Glomerular visceral epithelial cell (primary cell): ENCODE results near the gene NR4A3.

ENCODE experiments used
- DNase-seq: peaks from one replicate; pipeline ENCODE4 v3.0.0-alpha.2; 2016; ENCODE audit errors: extremely low spot score

Gene NR4A3

DNA sequence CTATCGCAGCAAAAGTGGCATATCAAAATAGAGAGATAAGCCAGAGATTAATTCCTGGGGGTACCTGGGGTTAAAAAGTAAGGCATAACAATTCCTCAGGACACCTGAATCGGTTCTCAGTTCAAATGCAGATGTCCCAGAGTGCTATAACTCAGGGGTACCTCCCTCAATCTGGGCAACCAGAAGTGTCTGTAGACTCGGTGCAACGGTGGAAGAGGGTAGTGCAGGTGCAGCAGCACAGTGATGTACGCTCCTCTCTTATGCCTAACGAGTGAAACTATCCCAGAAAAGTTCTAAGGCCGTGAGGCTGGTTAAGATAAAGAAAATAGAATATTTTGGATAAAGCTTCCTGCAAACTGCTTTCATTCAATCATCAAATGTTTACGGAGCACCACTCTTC is 7.9 kb upstream of the NR4A3 start:
- DNase-seq, result no peak

DNA sequence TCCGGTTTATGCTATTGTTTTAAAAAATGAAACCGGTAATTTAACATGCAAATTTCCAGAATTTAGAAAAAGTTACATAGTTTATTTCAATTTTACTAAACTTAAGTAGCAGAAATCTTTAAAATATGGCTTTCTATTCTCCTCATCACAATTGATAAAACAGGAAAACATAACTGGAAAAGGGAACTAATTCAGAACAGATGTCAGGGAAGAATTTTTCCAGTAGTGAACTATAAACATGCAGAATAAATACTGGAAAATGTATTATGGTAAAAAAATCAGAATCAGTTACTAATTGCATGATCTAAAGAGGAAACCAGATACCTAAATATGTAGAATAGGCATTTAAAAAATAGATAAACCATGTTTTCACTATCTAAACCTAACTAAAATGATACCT is 7.3 kb upstream of the NR4A3 start:
- no peak for DNase-seq

DNA sequence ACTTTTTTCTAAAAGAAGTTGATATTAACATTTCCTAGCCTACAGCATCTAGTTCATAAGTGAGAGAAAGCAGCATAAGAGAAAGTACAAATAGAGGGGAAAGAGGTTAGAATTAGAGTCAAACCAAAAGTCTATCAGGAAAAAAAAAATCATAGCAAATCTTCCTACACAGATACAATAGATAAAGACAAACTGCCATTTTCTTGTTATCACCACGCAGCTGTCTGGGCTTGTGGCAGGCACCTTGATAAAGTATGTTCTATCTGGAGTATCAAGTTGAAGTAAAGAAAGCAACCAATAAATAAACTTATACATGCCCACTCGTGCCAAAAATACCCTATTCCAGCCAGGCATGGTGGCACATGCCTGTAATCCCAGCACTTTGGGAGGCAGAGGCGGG is 5.3 kb upstream of the NR4A3 start:
- DNase-seq, result no peak

DNA sequence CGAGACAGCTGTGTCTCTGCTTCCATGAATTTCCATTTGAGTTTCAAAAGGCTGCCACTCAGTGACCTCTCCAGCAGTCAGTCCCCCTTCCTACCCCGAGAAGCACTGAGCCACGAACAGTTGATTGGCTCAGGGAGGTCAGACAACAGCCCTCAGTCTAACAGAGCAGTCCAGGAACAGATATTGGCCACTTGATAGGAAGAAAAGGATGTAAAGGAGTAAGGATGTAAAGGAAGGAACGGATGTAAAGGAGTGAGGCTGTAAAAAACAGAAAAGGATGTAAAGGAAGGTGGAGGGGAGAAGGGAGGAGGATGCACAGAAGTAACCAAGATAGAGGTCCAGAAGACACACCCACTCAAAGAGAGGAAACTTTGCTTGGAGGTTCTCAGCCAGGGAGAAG is 3.2 kb upstream of the NR4A3 start:
- DNase-seq, result no peak

DNA sequence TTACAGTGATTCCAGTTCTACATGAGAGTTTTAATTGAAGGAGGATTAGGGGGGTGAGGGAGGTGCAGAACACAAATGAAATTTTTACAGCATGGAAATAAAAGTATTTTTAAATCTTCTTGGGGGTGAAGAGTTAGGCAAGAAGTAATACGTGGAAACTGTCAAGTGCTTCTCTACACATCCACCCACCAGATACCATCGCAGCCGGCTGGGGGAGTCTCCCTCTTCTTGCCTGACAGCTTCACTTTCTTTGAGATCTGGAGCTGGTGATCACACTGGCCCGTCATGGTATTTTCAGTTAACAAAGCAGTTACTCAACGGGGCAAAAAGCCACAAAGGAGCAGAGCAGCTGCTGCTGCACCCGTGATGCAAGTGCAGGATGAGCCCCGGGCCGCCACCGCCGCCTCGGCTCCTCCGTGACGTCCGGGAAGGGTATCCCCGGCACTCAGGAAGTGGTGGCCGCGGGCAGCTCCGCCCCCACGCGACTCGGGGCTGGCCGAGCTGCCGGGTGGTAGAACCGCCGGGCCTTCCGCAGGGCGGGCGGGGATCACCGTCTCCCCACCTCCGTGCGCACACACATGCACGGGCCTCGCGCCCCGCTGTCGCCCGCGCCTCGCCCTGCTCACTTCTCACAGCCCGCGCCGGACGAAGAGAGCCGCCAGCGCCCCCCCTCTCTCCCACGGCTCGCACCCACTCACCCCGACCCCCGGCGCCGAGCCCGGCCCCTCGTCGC is 2.4 kb upstream of the NR4A3 start:
- peak; percentile 90 for DNase-seq

DNA sequence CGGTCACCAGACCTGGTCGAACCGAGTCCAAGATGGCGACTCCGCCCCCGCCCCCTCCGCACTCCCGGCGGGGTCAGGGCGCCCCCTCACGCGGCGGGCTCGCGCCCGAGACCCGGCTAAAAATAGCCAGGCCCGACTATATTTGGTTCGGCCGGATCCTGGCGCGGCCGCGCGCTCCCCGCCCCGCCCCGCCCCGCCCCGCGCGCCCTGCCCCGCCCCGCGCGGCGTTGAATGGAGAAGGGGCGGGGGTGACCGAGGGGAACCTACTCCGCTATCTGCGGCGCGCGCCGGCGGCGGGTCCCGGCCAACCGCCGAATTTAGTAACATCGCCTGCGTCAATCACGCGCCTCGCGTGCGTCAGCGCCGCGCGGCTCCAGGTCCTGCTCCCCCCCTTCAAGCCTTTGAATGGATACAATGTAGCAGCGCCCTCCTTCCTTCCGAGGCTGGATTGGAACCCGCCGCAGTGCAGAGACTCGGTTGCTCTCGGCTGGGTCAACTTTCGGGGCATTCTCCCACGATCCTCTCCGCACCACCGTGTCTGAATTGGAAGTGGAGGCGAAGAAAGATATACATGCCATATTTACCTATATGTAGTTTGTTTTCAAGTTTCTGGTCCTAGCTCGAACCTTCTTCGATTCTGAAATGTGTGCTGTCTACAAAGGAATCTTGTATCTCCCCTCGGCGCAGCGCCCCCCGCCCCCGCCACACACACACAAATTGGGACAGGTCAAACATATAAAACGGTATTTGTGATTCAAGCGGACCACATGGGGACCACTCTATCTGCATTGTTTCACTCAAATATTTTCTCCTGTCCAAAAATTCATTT is 1.6 kb upstream of the NR4A3 start:
- DNase-seq, result peak; percentile 94

DNA sequence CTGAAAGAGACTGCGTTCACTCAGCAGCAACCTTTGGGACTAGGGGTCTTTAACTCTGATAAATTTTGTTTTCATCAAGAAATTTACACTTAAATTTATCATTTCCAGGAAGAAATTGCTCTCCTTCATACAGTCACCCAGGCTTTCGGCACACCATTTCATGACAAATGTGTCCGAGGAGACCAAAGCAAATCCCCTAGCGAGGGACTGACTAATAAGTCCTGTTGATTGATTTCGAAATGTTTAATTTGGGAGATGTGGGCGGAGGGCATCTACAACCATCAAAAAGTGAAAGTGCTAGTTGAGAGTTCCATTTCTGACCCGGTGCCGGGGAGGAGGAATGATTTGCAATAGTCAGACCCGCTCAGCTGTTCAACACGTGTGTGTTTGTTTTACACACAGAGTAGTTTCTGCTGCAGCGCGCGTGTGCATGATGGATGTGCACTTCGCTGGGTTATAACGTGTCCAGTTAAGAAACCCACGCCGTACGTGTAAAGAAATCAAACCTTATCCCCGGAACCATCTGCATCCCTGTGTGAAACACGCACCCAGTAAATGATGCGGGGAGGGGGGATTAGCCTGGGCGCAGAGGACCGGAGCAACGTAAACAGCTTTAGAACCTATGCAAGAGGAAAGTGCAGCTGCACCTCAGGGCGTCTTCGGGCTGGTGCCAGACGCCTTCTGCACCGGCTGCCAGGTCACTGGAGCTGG is 845 bp upstream of the NR4A3 start:
- peak; percentile 47 for DNase-seq

DNA sequence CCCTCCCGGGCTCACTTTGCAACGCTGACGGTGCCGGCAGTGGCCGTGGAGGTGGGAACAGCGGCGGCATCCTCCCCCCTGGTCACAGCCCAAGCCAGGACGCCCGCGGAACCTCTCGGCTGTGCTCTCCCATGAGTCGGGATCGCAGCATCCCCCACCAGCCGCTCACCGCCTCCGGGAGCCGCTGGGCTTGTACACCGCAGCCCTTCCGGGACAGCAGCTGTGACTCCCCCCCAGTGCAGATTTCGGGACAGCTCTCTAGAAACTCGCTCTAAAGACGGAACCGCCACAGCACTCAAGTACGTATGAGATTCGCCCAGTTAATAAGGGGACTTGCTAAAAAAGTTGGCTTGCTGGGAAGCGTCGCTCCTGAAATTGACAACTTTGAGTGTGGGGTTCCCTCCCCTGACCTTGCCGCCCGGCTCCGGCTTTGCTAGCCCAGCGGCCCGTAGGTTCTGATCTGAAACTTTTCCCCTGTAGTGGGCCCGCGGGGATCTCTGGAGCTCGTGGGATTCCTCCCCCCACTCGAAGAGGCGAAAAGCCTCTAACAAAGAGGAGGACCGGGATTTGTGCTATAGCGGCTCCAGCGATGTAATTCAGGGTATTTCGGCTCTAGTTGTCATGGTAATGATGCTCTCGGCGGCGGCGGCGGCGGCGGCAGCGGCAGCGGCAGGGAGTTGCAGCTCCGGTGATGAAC is 572 bp downstream of the NR4A3 start:
- DNase-seq, result no peak

DNA sequence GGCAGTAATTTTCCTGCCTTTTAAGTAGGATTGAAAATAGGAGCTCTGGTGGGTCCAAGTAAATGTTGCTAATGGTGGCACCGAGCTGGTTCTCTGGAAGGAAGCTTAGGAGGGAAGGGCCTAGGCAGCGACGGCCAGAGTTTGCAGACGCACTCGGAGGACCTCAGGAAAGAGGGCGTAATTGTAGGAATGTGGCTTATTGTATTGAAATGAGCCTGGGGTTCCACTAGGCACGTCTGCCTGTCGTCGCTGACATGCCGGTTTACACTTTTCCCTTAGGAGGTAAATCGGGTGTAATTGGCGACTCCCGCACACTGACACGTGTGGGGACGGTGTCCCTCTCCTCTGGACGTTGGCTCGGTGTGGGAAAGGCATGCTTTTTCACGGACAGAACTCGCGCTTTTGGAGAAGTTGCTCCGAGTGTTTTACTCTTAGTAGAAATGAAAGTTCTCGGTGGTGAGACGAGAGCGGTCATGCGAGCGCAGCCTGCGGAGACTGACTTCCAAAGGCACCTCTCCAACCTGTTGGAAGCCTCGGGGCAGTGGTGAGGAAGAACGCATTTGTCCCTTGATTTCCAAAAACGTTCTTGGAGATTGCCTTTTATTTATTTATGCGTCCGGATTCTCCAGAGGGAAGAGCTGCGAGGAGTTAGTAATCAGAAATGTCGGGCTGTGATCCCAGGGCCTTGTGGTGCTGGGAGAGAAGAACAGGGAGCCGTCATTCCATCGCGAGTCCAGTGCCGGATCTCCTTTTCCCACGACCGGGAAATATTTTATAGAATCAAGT is 1.3 kb downstream of the NR4A3 start:
- peak; percentile 43 for DNase-seq

DNA sequence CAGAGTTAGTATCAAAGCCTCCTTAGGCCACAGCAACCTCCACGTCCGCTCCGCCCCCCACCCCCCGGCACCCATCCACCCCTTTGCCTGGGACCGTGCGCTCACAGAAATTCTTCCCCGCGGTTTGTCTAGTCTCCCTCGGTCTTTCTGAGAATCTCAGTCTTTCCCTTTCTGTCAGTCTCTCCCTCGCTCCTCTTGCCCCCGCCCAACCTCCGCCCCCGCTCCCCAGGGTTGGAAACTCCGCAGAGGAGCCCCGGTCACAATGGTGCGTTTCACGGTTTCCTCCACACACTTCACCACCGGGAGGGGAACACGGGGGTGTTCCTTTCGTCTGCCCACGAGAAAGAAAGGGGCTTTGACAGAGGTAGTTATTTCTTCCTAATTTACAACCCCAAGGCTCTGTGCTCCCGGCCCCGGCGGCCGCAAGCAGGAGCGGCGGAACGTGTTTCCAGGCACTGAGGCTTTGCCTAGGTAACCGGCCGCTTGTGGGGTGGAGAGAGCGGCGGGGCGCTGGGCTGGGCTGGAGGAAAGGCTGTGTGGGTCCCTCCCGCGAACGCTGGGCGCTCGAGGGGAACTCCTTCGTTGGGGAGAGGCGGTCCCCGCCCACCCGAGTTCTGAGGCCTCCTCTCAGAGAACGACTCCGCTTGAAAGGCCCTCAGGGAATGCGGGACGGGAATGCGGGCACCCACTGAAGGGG is 2.1 kb downstream of the NR4A3 start:
- peak; percentile 31 for DNase-seq

DNA sequence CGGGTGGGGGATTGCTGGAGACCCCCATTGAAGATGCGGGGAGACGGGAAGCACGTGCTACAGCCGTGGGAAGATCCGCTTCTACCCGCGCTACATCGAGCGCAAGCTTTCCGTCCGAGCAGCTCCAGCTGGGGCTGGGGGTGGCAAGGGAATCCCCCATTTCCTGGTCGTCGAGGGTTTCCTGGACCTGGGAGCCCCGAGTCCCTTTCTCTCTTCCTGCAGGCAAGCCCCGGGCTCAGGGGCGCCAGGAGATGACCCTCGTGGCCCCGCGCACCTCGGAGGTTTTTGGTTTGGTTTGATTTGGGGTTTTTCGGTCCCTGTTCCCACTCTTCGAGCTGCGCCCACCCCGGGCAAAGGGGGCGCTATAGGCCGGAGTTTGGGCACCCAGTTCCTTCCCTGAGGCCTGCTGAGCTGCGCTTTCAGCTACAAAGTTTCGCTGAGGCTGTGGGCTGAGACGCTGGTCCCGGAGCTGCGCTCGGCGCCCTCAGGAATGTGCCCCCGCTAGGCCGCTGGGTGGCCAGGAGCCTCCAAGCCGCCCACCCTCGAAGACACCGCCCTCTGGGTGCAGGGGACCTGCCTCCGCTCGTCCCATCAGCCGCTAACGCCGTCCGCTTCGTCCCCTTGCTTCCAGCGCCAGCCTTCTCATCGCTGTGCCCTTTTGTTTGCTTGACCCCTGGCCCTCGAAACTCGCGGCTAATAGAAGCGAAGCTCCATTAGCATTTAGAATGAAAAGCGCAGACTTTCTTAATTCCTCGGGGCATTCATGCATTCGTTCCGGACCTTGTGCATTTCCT is 2.9 kb downstream of the NR4A3 start:
- DNase-seq, result peak; percentile 16

DNA sequence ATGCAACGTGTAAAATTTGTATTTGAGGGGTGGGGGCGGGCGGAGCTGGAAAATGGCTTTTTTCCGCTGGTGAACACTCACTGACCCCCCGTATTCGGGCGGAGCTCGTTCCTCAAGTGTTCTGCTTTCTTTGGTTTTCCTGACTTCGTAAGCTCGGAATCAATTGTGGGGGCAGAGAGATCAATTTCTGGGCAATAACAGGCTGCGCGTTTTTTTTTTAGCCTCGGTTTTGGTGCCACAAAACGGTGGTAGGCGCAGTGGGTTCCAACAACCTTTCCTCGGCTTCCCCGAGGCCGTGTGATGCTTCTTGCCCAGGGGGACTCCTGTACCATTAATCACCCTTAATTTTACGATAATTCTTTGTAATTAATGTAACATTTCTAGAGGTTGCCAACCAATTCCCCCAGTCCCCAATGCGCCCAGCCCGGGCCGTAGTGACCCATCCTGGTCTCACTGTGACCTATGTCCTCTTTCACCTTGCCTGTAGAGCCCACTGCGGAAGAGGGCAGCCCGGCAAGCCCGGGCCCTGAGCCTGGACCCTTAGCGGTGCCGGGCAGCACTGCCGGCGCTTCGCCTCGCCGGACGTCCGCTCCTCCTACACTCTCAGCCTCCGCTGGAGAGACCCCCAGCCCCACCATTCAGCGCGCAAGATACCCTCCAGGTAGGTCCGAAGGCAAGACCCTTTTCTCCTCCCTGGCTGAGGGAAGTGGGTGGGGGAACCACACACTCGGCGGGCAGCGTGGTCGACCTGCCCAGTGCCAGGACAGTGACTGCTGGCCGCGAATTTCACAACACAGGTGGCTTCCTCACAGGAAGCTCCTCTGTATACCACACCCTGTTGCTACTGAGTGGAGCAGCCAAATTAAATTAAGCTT is 3.7 kb downstream of the NR4A3 start:
- DNase-seq, result no peak

DNA sequence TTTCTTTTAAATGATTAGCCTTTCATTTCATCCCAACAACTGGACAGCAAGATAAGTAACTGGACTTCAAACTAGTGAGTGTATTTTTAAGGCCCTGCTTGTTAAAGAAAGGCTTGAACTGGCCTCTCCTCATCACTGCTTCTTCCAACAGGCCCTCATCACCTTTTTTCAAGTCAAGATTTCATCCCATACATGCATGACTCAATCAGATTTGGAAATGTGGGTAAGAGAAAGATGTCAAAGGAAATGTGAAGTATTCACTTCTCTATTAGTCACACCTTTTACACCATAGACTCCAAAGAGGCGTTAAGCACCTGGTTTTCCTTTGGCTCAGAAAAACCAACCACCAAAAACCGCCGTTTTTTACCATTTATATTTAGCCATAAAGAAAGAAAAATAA is 4.9 kb downstream of the NR4A3 start:
- no peak for DNase-seq

DNA sequence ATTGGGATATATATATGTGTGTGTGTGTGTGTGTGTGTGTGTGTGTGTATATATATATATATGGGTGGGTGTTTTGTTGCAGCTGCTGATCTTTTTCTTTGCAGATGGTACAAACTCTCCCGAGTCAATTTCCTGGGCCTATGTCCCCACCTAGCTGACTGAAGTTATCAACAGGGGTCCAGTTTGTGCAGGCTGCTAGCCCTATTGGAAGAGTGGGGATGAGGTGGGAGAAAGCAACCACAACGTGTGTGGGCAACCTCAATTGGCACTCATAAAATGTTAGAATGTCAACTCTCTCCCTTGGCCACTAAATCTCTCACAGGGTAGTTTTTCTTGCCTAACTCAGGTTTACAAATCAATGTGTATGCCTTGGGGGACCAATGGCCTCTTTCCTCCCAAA is 5.6 kb downstream of the NR4A3 start:
- no peak for DNase-seq

DNA sequence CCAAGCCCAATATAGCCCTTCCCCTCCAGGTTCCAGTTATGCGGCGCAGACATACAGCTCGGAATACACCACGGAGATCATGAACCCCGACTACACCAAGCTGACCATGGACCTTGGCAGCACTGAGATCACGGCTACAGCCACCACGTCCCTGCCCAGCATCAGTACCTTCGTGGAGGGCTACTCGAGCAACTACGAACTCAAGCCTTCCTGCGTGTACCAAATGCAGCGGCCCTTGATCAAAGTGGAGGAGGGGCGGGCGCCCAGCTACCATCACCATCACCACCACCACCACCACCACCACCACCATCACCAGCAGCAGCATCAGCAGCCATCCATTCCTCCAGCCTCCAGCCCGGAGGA is 6.3 kb downstream of the NR4A3 start:
- DNase-seq, result no peak

DNA sequence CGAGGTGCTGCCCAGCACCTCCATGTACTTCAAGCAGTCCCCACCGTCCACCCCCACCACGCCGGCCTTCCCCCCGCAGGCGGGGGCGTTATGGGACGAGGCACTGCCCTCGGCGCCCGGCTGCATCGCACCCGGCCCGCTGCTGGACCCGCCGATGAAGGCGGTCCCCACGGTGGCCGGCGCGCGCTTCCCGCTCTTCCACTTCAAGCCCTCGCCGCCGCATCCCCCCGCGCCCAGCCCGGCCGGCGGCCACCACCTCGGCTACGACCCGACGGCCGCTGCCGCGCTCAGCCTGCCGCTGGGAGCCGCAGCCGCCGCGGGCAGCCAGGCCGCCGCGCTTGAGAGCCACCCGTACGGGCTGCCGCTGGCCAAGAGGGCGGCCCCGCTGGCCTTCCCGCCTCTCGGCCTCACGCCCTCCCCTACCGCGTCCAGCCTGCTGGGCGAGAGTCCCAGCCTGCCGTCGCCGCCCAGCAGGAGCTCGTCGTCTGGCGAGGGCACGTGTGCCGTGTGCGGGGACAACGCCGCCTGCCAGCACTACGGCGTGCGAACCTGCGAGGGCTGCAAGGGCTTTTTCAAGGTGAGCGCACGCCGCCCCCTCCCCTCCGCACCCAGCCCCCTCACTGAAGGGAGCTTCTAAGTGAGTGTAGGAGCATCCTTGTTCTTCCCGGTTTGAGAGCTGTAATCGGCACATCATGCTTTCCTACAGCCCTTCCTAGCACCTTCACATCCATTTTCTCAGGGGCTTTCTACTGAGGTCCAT is 6.9 kb downstream of the NR4A3 start:
- no peak for DNase-seq

DNA sequence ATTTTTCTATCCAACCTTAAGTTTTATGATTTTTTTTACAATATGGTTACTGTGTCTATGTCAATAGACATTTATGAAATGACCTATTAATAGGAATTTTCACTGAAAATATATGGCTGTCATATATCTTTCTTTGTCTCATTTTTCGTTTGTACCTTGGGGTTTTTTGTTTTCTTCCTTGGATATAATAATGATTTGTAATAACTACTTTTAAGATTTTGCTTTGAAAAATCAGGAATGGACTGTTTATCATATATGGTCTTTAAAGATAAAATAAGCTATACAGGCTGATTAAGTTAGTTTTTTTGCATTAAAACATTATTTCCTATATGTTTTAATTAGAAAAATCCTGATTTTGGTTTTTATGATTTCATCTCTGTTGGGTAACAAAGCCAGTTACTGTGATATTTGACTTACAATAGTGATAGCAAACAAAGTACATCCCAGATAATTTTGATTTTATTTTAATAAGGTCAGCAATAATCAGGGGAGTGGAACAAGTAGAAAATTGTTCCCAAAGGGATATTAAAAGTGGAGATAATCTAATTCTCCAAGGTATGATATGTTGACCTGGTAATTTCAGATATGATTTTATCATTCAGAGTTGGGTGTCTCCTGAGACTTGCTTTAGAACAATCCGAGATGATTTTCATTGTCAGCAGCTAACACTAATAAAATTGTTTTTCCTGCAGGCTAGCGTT is 10.3 kb downstream of the NR4A3 start:
- no peak for DNase-seq

DNA sequence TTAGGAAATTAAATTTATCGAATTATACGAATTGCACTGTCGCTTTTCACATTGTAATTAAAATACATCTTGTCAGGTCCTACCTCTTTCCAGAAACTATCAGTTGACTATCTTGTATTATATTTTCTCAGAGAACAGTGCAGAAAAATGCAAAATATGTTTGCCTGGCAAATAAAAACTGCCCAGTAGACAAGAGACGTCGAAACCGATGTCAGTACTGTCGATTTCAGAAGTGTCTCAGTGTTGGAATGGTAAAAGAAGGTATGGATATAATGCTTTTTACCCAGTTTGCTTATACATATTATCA is 10.8 kb downstream of the NR4A3 start:
- no peak for DNase-seq
